ENCODE results near the gene PLTP. TPM values are rescaled to one million over a fixed set of nuclear protein-coding genes. Genes with fewer than 3 reads are reported as not detected.

PLTP gene
- total and polyA plus RNA-seq, 2 experiments from 2014 or later = 108 to 160 TPM

- TF ChIP-seq ZNF462 (CRISPR knock-in tag; IDR thresholded peaks at IDR 0.05) = no peak
- no peak for TF ChIP-seq POLR2AphosphoS5 (IDR thresholded peaks at IDR 0.05; ENCODE audit: low read depth)
- no peak for TF ChIP-seq CREB1 (CRISPR knock-in tag; IDR thresholded peaks at IDR 0.05; ENCODE audit: low read depth)
- TF ChIP-seq, protein P1, sequence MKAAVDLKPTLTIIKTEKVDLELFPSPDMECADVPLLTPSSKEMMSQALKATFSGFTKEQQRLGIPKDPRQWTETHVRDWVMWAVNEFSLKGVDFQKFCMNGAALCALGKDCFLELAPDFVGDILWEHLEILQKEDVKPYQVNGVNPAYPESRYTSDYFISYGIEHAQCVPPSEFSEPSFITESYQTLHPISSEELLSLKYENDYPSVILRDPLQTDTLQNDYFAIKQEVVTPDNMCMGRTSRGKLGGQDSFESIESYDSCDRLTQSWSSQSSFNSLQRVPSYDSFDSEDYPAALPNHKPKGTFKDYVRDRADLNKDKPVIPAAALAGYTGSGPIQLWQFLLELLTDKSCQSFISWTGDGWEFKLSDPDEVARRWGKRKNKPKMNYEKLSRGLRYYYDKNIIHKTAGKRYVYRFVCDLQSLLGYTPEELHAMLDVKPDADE (IDR thresholded peaks at IDR 0.05) = no peak
- no peak for TF ChIP-seq EZH2phosphoT487 (IDR thresholded peaks at IDR 0.05; ENCODE audit: unreplicated experiment)
- TF ChIP-seq STAT1 (IDR thresholded peaks at IDR 0.05; ENCODE audit: unreplicated experiment) = no peak
- TF ChIP-seq ZNF331 (CRISPR knock-in tag; IDR thresholded peaks at IDR 0.05; ENCODE audit: low read depth) = no peak
- no peak for TF ChIP-seq JUNB (IDR thresholded peaks at IDR 0.05; ENCODE audit: unreplicated experiment)
- TF ChIP-seq REST (IDR thresholded peaks at IDR 0.05; ENCODE audit: unreplicated experiment) = no peak
- no peak for TF ChIP-seq NANOG (IDR thresholded peaks at IDR 0.05; ENCODE audit: borderline replicate concordance)
Measured at GRCh38 chr20:45948261-45948733, 36.3 kb upstream of the PLTP start (continued).
